ENCODE results near the gene ISG15.
"Not testable (repeated sequence)": the region's sequence is repeated elsewhere in the genome, so short reads cannot be mapped to it uniquely, and the experiment has no call there.

ISG15 gene

GRCh38 chr1:975896-976683 lies 37.2 kb upstream of the ISG15 start:
- DNase-seq: peak; percentile 73

DNA sequence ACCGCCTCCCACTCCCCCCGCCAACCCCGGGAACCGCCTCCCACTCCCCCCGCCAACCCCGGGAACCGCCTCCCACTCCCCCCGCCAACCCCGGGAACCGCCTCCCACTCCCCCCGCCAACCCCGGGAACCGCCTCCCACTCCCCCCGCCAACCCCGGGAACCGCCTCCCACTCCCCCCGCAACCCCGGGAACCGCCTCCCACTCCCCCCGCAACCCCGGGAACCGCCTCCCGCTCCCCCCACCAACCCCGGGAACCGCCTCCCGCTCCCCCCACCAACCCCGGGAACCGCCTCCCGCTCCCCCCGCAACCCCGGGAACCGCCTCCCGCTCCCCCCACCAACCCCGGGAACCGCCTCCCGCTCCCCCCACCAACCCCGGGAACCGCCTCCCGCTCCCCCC lies 36.5 kb upstream of the ISG15 start:
- not testable (repeated sequence) for DNase-seq

GRCh38 chr1:978069-978834 lies 35.0 kb upstream of the ISG15 start:
- no peak for DNase-seq

GRCh38 chr1:978835-979743 lies 34.2 kb upstream of the ISG15 start:
- DNase-seq: no peak

GRCh38 chr1:979744-980072 lies 33.6 kb upstream of the ISG15 start:
- DNase-seq: no peak

- no peak for DNase-seq
These were observed 33.1 kb upstream of the ISG15 start for GRCh38 chr1:980137-980571.

- DNase-seq: no peak
These were observed 32.5 kb upstream of the ISG15 start for GRCh38 chr1:980602-981395.

GRCh38 chr1:981491-981954 lies 31.8 kb upstream of the ISG15 start:
- no peak for DNase-seq

- DNase-seq: no peak
These were observed 31.2 kb upstream of the ISG15 start, which contains the start of gene PERM1 for GRCh38 chr1:981955-982558. PERM1 (minus strand) TSS chr1:982093; CDS start chr1:981029, 1,064 bp downstream.

GRCh38 chr1:982765-983436 lies 30.4 kb upstream of the ISG15 start:
- no peak for DNase-seq

GRCh38 chr1:983798-984475 lies 29.4 kb upstream of the ISG15 start:
- peak; percentile 56 to 57 for DNase-seq

GRCh38 chr1:984476-984814 lies 28.9 kb upstream of the ISG15 start:
- DNase-seq: no peak

DNA sequence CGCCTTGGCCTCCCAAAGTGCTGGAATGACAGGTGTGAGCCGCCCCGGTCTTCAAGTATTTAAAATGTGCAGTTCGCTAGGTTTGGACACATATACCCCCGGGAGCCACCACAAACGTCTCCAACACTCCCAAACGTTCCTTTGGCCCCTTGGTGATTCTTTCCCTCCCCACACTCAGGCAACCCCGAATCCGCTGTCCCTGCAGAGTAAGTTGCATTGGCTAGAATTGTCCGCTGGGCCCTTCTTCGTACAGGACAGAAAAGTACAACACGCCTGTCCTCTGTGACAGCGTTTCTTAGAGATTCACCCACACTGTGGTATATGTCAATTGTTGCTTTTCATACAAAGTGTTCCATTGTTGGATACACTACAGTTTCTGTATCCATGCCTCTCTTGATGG lies 28.2 kb upstream of the ISG15 start:
- no peak for DNase-seq

- not testable (repeated sequence) for DNase-seq
These were observed 25.2 kb upstream of the ISG15 start for GRCh38 chr1:988061-988460.

GRCh38 chr1:991275-991674 lies 22.0 kb upstream of the ISG15 start:
- not testable (repeated sequence) for DNase-seq

- DNase-seq: no peak
These were observed 21.4 kb upstream of the ISG15 start for GRCh38 chr1:991895-992294.

DNA sequence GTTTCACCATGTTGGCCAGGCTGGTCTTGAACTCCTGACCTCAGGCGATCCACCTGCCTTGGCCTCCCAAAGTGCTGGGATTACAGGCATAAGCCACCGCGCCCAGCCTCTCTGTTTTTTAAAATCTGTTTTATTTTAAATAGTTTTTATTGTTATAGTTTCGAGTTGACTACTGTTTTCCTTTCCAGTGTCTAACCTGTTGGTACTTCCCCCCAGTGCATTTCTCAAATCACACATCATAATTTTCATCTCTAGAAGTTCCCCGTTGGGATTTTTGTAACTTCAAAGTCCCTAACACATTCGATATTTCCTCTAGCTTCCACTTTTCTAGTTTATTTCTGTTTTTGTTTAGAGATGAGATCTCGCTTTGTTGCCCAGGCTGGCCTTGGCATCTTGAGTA lies 20.9 kb upstream of the ISG15 start:
- DNase-seq: no peak

DNA sequence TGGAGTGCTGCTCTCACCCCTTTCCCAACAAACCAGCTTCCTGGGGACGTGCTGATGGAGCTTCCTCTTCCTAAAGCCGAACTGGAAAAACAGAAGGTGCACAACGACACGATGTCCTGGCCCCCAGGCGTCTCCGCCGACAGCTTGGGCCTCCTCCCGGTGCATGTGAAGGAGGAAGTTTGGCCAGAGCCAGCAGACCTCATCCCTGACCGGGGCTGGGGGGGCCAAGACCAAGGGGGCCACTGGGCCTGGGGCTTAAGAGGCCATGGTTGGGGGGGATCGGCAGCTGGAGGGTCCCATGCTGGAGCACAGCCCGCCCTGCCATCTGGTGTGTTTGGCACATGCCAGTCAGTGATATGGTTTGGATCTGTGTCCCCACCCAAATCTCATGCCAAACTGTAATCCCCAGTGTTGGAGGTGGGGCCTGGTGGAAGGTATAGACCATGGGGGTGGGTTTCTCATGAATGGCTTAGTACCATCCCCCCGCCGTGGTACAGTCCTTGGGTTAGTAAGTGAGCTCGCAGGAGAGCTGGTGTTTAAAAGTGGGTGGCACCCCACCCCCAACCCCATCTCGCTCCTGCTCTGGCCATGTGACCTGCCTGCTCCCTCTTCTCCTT lies 19.8 kb upstream of the ISG15 start:
- no peak for DNase-seq

GRCh38 chr1:994546-994945 lies 18.8 kb upstream of the ISG15 start:
- DNase-seq: not testable (repeated sequence)
